ENCODE data around the gene IFNL3.

Gene IFNL3

GRCh38 chr19:39200803-39201115 is 44.0 kb downstream of the IFNL3 start:
- Histone ChIP-seq H2AFZ (ENCODE audit: low read depth, low read length) (no peak overlapping the region), H3K27ac (ENCODE audit: low read length) (no peak overlapping the region), H3K9me3 (ENCODE audit: insufficient read depth, low read length) (no peaks in the 10 kb centered on the region), H3K4me2 (ENCODE audit: low read length) (no peak overlapping the region), H3K79me2 (ENCODE audit: low read length) (no peaks in the 10 kb centered on the region), H3K4me1 (ENCODE audit: low read length) (no peaks in the 10 kb centered on the region; the same call in 1 of the 2 replicates), H4K20me1 (ENCODE audit: insufficient read depth, low read length) (no peaks in the 10 kb centered on the region), H3K9ac (ENCODE audit: low read length) (no peak overlapping the region), H3K27me3 (ENCODE audit: low read depth, low read length) (no peaks in the 10 kb centered on the region), H3K36me3 (replicated peaks; ENCODE audit: low read depth, low read length) (no peaks in the 10 kb centered on the region), H3K4me3 (ENCODE audit: low read length) (no peak overlapping the region)
- TF ChIP-seq, protein P1, sequence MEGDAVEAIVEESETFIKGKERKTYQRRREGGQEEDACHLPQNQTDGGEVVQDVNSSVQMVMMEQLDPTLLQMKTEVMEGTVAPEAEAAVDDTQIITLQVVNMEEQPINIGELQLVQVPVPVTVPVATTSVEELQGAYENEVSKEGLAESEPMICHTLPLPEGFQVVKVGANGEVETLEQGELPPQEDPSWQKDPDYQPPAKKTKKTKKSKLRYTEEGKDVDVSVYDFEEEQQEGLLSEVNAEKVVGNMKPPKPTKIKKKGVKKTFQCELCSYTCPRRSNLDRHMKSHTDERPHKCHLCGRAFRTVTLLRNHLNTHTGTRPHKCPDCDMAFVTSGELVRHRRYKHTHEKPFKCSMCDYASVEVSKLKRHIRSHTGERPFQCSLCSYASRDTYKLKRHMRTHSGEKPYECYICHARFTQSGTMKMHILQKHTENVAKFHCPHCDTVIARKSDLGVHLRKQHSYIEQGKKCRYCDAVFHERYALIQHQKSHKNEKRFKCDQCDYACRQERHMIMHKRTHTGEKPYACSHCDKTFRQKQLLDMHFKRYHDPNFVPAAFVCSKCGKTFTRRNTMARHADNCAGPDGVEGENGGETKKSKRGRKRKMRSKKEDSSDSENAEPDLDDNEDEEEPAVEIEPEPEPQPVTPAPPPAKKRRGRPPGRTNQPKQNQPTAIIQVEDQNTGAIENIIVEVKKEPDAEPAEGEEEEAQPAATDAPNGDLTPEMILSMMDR (IDR thresholded peaks at IDR 0.05; ENCODE audit: low read depth, low read length): no peak
- TF ChIP-seq EZH2phosphoT487 (IDR thresholded peaks at IDR 0.05; ENCODE audit: low read depth): no peak

DNA sequence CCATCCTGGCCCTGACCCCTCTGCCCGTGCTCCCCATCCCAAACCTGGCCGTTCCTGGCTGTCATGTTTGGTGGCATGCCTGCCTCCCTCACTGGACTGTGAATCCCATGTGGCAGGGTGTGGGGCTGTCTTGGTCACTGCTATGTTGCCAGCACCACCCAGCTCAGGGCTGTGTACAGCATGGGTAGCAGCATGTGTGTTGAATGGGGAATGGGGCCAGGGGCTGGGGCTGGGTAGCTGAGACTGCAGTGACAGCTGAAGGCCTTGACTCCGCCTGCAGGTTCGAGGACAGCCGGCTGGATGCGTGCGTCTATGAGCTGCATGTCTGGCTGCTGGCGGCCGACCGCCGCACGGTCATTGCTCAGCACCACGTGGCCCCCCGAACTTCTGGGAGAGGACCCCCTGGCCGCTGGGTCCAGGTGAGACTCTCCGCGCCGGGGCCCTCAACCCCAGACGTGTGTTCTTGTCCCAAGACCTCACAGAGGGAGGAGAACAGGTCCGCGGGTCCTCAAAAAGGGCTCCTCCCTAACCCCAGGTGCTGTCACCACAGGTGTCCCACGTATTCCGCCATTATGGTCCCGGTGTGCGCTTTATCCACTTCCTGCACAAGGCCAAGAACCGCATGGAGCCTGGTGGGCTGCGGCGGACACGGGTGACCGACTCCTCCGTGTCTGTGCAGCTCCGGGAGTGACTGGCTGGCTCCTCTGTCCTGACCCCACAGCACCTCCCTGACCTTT is 44.6 kb downstream of the IFNL3 start:
- Histone ChIP-seq H4K20me1 (ENCODE audit: insufficient read depth, low read length) (no peaks in the 10 kb centered on the region), H3K9me3 (ENCODE audit: insufficient read depth, low read length) (no peaks in the 10 kb centered on the region), H2AFZ (ENCODE audit: low read depth, low read length) (no peak overlapping the region), H3K4me3 (ENCODE audit: low read length) (no peak overlapping the region), H3K4me1 (ENCODE audit: low read length) (no peaks in the 10 kb centered on the region; the same call in 1 of the 2 replicates), H3K79me2 (ENCODE audit: low read length) (no peaks in the 10 kb centered on the region), H3K4me2 (ENCODE audit: low read length) (no peak overlapping the region), H3K36me3 (replicated peaks; ENCODE audit: low read depth, low read length) (no peaks in the 10 kb centered on the region), H3K27me3 (ENCODE audit: low read depth, low read length) (peaks cover 2% of the 10 kb centered on the region), H3K27ac (ENCODE audit: low read length) (no peak overlapping the region), H3K9ac (ENCODE audit: low read length) (no peak overlapping the region)
- TF ChIP-seq, protein P1 (IDR thresholded peaks at IDR 0.05; ENCODE audit: low read depth, low read length): no peak
- TF ChIP-seq EZH2phosphoT487 (IDR thresholded peaks at IDR 0.05; ENCODE audit: low read depth): no peak

- Histone ChIP-seq H2AFZ (ENCODE audit: low read depth, low read length) (no peak overlapping the region), H3K36me3 (replicated peaks; ENCODE audit: low read depth, low read length) (no peaks in the 10 kb centered on the region), H3K27ac (ENCODE audit: low read length) (no peak overlapping the region), H4K20me1 (ENCODE audit: insufficient read depth, low read length) (no peaks in the 10 kb centered on the region), H3K79me2 (ENCODE audit: low read length) (no peaks in the 10 kb centered on the region), H3K9me3 (ENCODE audit: insufficient read depth, low read length) (no peaks in the 10 kb centered on the region), H3K4me3 (ENCODE audit: low read length) (no peak overlapping the region), H3K27me3 (ENCODE audit: low read depth, low read length) (peaks cover 7% of the 10 kb centered on the region), H3K9ac (ENCODE audit: low read length) (no peak overlapping the region), H3K4me1 (ENCODE audit: low read length) (no peaks in the 10 kb centered on the region; the same call in 1 of the 2 replicates), H3K4me2 (ENCODE audit: low read length) (no peak overlapping the region)
- no peak for TF ChIP-seq EZH2phosphoT487 (IDR thresholded peaks at IDR 0.05; ENCODE audit: low read depth)
- TF ChIP-seq, protein P1 (IDR thresholded peaks at IDR 0.05; ENCODE audit: low read depth, low read length): no peak
Measured at GRCh38 chr19:39199025-39199424, 45.8 kb downstream of the IFNL3 start.

DNA sequence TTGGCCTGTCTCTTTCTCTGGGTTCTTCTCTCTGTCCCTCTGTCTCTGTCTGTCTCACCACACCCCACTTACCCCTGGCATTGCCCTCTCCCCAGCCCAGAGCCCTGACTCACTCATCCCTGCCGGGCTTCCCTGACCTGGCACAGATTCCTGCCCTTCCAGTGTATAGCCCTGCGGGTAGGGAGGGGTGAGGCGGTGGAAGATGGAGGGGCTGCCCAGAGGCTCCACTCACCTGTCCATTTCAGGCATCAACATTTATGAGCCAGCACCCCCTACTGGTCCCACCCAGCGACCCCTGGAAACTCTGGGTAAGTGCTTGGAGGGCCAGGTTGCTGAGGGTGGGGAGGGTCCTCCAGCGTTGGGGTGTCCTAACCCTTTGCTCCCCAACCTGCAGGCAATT is 47.0 kb downstream of the IFNL3 start:
- Histone ChIP-seq H3K27ac (ENCODE audit: low read length) (no peak overlapping the region), H3K4me1 (ENCODE audit: low read length) (no peaks in the 10 kb centered on the region; the same call in 1 of the 2 replicates), H3K4me3 (ENCODE audit: low read length) (no peak overlapping the region)

More for the DNA sequence above, 47.0 kb downstream of the IFNL3 start:
- no peaks in the 10 kb centered on the region for H3K79me2 ChIP-seq (ENCODE audit: low read length)
- no peaks in the 10 kb centered on the region for H4K20me1 ChIP-seq (ENCODE audit: insufficient read depth, low read length)
- TF ChIP-seq, protein P1 (IDR thresholded peaks at IDR 0.05; ENCODE audit: low read depth, low read length): peak; percentile 33
- TF ChIP-seq EZH2phosphoT487 (IDR thresholded peaks at IDR 0.05; ENCODE audit: low read depth): no peak
- H3K9ac ChIP-seq (ENCODE audit: low read length): no peak overlapping the region
- no peak overlapping the region for H3K4me2 ChIP-seq (ENCODE audit: low read length)
- H3K36me3 ChIP-seq (replicated peaks; ENCODE audit: low read depth, low read length): no peaks in the 10 kb centered on the region
- no peak overlapping the region for H2AFZ ChIP-seq (ENCODE audit: low read depth, low read length)
- H3K9me3 ChIP-seq (ENCODE audit: insufficient read depth, low read length): no peaks in the 10 kb centered on the region
- H3K27me3 ChIP-seq (ENCODE audit: low read depth, low read length): peaks cover 7% of the 10 kb centered on the region

All from OCI-LY3 (cell line).